ENCODE results near the gene EXOC2. TPM values are rescaled to one million over a fixed set of nuclear protein-coding genes. Genes with fewer than 3 reads are reported as not detected.

Gene EXOC2
- total RNA-seq, 1 donor from 2014 or later: 28.5 TPM

- no peak for TF ChIP-seq CTCF (IDR thresholded peaks at IDR 0.05)
- DNase-seq (no peak), ATAC-seq (no peak)
- no peaks in the 10 kb centered on the region for H3K27me3 ChIP-seq (ENCODE audit: low read depth)
- intact Hi-C loops (cut with DNase I): no loop called here
- H3K4me1 ChIP-seq: no peaks in the 10 kb centered on the region
- peaks cover 5% of the 10 kb centered on the region for H3K9me3 ChIP-seq
- no peak overlapping the region for H3K27ac ChIP-seq
- H3K36me3 ChIP-seq: peaks cover 41% of the 10 kb centered on the region
- no peak overlapping the region for H3K4me3 ChIP-seq
Measured at GRCh38 chr6:540490-540889, 152.4 kb downstream of the EXOC2 start.

GRCh38 chr6:537114-537513 is 155.8 kb downstream of the EXOC2 start:
- H3K9me3 ChIP-seq: peaks cover 5% of the 10 kb centered on the region
- H3K36me3 ChIP-seq: peaks cover 21% of the 10 kb centered on the region
- intact Hi-C loops (cut with DNase I): no loop called here
- H3K27ac ChIP-seq: no peak overlapping the region
- TF ChIP-seq CTCF (IDR thresholded peaks at IDR 0.05): no peak
- H3K27me3 ChIP-seq (ENCODE audit: low read depth): no peaks in the 10 kb centered on the region
- ATAC-seq (no peak), DNase-seq (no peak)
- H3K4me3 ChIP-seq: no peak overlapping the region
- no peaks in the 10 kb centered on the region for H3K4me1 ChIP-seq

GRCh38 chr6:530425-530824 is 162.5 kb downstream of the EXOC2 start:
- intact Hi-C loops (cut with DNase I): no loop called here
- Histone ChIP-seq H3K36me3 (peaks cover 26% of the 10 kb centered on the region), H3K4me1 (no peaks in the 10 kb centered on the region), H3K9me3 (no peaks in the 10 kb centered on the region), H3K27ac (no peak overlapping the region), H3K27me3 (ENCODE audit: low read depth) (no peaks in the 10 kb centered on the region), H3K4me3 (no peak overlapping the region)
- DNase-seq (no peak), ATAC-seq (no peak)
- no peak for TF ChIP-seq CTCF (IDR thresholded peaks at IDR 0.05)

- DNase-seq (no peak), ATAC-seq (no peak)
- intact Hi-C loops (cut with DNase I): no loop called here
- H3K27me3 ChIP-seq (ENCODE audit: low read depth): no peaks in the 10 kb centered on the region
- peaks cover 30% of the 10 kb centered on the region for H3K36me3 ChIP-seq
- TF ChIP-seq CTCF (IDR thresholded peaks at IDR 0.05): no peak
- H3K4me1 ChIP-seq: no peaks in the 10 kb centered on the region
- no peaks in the 10 kb centered on the region for H3K9me3 ChIP-seq
- no peak overlapping the region for H3K27ac ChIP-seq
- no peak overlapping the region for H3K4me3 ChIP-seq
Measured at GRCh38 chr6:528989-529388, 163.9 kb downstream of the EXOC2 start.

GRCh38 chr6:527989-528673 is 164.8 kb downstream of the EXOC2 start:
- H3K27me3 ChIP-seq (ENCODE audit: low read depth): no peaks in the 10 kb centered on the region
- DNase-seq (no peak), ATAC-seq (no peak)
- no peaks in the 10 kb centered on the region for H3K4me1 ChIP-seq
- H3K4me3 ChIP-seq: no peak overlapping the region
- intact Hi-C loops (cut with DNase I): no loop called here
- peaks cover 31% of the 10 kb centered on the region for H3K36me3 ChIP-seq
- H3K27ac ChIP-seq: no peak overlapping the region
- TF ChIP-seq CTCF (IDR thresholded peaks at IDR 0.05): no peak
- no peaks in the 10 kb centered on the region for H3K9me3 ChIP-seq

Measured in lower lobe of right lung (tissue), 2 donors.